Stimulated activated CD8-positive, alpha-beta memory T cell treated with anti-CD3 and anti-CD28 coated beads, Interleukin-12 subunit alpha, Interleukin-12 subunit beta, amount 100 ng/mL, for 24 hours (primary cell): ENCODE results near the gene TMEM175.
"Not testable (repeated sequence)": the region's sequence is repeated elsewhere in the genome, so short reads cannot be mapped to it uniquely, and the experiment has no call there.

Source experiments
- DNase-seq: peaks from one replicate; pipeline ENCODE4 v3.0.0-alpha.2; 2020; ENCODE audit errors: extremely low read depth

Gene TMEM175

DNA sequence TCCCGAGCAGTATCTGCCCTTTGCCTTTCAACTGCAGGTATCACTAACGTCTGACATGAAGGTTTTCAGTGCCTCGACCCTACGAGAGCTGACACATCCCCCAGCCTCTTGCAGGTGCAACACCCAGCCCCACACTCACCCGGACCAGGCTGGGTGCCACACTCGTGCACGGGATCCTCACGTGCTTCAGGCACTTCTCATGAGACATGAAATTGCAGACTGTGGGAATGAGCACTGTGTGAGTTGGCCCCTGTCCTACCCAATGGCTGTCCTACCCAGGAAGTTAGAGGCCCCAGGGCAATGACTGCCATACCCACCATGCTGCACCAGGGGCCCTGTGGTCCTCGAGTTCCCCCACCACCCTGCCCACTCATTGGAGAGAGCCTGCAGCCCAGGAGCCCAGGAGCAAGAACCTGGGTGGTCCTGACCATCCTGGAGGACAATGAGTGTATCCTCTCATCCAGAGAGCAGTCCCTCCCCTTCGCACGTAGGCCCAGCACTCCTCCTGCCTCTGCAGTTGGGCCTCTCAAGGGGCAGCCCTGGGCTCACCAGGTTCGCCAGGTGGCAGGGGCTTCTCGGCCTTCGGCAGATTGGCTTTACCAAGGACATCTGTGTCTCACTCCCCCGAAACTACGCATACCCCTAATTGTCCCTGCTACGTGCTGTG is 38.7 kb downstream of the TMEM175 start:
- DNase-seq, result no peak

DNA sequence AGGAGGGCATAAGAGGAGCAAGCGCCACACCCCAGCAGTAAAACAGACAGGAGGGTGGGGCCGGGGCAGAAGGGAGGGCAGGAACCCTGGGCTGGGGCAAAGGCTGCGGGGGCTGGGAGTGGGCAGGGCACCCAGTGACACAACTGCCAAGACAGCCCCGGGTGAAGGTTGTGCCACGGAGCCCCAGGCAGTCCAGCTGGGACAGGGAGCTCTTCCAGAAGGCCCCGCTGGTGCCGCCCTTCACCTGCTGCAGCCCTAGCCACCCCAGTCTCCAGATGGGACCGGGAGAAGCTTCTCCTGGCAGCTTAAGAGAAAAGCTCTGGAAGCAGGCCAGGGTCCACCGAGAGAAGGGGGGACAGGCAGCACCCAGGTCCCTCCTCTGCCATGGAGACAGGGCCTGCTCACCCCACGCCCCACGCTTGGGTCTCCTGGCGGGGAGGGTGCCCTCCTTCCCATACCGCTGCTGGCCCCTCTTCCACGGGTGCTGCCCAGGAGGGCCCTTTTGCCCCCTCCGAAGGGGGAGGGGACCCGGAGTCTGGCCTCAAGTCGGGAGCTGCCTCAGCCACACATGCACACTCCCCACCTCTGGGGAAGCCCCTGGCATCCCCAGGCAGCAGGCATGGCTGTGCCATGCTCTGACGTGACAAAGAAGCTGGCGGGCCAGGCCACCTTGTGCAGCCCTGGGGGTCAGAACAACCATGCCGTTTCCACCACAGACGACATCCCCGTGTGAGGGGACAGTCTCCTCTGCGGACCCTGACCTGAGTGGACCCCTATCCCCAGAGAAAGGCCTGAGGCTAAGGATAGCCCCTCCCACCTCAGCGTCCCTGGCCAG is 39.6 kb downstream of the TMEM175 start:
- no peak for DNase-seq

DNA sequence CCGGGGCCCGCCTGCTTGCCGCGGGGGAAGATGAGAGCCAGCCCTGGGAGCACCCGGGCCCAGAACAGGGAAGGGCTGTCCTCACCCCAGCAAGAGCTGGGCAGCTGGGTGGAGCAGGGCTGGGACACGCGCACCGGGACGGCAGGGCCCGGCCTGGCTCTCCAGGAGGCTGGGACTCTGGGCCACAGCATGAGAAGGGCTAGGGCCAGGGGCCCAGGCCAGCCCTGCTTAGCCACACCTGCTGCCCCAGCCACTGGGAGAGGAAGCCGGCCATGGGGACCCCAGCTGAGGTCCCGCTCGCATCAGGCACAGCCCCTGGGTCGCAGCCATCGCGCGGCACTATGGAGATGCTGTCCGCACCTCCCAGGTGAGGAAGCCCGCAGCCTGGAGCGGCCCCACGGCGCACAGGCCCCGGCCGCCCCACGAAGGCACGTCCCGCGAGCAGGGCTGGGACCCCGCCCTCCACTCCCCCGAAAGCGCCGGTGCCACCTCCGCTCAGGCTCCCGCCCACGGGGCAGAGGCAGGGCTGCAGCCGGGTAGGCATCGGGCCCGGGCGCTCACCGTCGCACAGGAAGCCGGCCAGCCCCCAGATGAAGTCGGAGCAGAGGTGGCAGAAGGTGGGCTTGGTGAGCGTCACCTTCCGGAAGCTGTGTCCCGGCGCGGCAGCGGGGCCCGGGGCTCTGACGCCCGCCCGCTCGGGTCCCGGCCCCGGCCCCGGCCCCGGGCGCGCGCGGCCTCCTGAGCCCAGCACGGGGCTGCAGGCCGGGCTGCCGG is 40.6 kb downstream of the TMEM175 start:
- no peak for DNase-seq

DNA sequence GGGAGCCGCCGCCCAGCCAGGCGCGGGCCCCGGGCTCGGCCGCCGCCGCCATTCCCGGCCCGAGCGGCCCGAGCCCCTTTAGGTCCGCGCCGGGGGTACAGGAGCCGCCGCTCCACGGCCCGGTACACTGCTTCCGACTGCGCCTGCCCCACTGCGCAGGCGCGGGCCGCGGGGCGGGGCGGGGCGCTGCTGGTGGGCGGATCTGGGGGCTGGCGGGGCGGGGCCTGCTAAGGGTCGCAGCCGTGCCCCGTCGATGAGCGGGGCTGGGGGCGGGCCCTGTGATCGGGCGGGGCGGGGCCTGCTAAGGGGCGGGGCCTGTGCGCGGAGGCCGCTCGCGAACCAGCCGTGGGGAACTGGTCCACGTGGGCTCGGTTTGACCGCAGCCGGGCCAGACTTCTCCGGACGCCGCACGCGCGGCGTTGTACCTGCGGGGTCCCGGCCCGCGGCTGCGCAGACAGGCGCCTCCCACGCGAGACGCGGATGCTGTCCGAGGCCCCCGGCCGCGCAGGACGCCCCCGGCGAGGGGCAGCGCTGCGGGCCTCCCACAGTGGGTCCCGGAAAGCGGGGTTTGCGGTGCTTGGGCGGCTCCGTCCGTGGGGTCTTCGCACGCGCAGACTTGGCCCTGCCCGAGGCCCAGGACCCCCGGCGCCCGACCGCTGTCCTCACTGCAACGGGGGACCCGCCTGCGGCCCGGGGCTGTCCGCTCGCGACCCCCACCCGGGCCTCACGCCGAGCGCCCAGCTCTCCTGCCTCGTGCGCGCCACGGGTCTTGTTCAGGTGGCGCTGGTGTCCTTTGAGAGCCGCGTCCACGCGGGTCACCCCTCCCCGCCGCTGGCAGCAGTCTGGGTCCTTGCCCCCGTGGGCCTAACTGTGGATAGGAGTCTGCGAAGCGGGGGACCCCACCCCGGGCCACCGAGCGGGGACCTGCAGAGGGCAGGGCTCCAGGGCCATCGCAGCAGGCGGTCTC is 41.5 kb downstream of the TMEM175 start, which contains the start of gene DGKQ:
TSS of gene DGKQ (minus strand) at position 139 of the 967 bp plus-strand sequence. CDS start at position 52, 87 bp downstream.
- peak; percentile 70 for DNase-seq

DNA sequence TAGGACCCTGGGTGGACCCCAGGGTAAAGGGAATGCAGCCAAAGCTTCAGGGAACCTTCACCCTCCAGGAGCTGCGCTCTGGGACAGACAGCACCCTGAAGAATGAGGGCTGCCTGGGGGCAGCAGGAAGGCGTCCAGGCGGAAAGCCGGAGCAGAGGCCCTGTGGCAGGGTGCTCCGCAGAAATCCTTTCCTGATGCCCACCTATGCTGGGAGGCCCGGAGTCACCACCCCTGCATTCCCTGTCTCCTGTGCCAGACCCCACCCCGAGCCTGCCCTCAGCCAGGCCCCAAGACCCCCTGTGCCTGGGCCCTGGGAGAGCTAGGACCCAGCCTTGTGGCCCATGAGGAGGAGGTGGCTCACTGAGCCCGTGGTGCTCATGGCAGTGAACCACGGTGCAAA is 42.4 kb downstream of the TMEM175 start:
- DNase-seq, result no peak

DNA sequence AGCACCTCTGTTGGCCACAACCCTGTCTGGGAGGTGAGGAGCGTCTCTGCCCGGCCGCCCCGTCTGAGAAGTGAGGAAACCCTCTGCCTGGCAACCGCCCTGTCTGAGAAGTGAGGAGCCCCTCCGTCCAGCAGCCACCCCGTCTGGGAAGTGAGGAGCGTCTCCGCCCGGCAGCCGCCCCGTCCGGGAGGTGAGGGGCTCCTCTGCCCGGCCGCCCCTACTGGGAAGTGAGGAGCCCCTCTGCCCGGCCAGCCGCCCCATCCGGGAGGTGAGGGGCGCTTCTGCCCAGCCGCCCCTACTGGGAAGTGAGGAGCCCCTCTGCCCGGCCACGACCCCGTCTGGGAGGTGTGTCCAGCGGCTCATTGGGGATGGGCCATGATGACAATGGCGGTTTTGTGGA is 43.8 kb downstream of the TMEM175 start:
- not testable (repeated sequence) for DNase-seq

DNA sequence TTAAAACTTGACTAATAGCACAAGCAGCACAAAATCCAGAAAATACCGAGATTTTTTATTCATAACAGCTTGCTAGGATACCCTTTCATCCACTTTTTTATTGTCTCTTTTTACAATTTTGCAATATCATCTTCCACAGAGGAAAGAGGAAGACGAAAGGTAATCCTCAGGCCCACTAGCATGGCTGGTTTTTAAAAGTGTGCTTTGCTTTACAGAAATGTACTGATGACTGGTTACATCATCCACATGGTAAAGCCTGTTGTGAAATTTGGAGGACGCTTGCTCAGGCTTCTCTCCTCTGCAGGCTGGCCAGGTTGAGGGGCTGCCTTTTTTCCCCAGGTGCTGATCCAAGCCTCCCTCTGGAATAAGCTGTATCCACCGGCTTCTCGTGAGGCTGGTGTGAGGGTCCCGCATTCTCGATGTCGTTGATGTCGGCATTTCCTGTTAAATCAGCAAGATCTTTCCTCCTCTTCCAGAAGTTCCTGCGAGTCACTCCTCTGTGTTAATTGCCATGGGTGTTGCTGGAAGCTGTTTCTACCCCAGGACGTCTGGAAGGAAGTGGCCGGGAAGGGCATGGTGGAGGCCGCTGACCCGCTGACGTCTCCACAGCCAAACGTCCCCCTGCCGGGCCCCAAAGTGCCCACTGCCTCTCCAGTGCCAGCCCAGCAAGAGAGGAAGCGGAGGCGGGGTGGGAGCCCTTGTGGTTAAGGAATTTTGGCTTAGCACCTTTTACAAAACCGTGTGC is 46.9 kb downstream of the TMEM175 start:
- no peak for DNase-seq

DNA sequence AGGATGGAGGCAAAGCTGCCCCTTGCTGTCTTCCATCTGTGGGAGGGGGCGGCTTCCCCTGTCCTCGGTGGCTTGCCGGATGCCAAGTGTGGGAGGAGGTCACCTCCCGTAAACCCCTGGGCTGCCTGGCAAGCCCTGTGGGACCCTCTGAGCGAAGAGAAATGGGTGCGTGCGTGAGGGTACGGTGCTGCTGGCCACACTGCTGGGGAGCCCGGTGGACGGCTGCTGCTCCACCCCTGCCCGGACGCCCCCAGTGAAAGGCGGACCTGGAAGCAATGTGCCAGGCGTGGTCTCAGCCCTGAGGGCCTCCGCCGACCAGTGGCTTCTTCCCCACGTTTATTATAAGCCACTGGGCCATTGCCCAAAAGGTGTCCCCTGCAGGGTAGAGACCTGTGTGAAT is 50.0 kb downstream of the TMEM175 start:
- DNase-seq, result no peak

DNA sequence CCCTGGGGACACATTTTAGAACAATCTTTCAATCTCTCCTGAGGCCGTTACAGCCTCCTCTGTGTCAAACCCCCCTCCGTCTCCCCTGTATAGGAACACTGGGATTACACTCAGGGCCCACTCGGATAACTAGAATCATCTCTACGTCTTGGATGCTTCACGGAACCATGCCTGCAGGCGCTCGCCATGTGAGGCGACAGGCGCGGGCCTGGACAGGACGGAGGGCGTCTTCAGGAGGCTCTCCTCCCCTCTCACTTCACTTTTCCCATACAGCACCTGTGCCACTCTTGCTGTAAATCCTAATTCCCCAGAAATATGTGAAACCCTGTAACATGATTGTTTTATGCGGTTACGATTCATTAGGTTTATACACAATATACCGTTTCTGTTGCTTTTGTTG is 50.6 kb downstream of the TMEM175 start:
- DNase-seq, result no peak

DNA sequence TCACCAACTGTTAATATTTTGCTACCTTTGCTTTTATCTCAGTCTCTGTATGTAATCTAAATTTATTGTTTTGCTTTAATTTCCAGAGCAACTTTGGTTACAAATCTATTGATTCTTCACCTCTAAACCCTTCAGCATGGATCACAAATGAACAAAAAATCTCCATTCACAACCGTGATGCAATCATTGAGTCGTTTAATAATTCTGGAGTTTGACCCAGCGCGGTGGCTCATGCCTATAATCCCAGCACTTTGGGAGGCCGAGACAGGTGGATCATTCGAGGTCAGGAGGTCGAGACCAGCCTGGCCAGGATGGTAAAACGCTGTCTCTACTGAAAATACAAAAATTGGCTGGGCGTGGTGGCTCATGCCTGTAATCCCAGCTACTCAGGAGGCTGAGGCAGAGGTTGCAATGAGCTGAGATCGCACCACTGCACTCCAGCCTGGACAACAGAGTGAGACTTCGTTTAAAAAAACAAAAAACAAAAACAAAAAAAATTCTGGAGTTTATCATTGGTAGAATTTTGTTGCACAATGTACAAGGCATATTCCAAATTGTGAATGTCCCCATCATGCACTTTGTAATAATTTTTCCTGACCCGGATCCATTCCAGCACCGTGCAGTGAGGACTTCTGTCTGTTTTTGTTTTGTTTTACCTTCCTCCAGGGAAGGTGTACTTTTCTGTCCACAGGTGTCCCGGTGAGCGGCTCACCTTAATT is 52.2 kb downstream of the TMEM175 start:
- no peak for DNase-seq

DNA sequence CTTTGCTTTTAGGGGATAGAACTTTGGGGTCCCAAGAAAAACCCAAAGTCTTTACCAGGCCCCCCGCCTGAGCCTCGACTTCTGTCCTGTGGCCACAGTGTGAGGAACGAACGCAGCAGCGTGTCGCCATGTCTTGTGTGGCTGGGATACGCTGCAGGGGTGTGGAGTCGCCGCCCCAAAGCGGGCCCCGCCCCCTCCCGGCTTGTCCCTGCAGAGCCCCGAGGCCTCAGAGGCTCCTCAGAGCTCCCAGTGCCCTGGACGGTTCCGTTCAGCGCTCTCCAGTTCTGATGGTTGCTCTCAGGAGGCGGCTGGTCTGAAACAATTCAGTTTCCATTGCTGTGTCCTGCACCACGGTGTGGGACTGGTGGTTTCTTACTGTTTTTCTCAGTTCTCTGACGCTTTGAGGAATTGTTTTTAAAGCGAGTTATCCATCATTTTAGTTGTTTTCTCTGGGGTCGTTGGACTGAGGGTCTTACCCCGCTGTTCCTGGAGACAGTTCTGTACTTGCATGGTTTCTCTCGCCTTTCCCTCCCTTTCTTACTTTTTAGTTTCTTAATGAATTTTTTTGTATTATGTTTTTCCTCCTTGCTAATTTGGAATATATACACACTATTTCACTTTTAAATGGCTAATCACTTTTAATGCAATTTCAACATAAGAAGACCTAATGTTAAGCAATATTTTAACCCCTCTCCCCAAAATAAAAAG is 53.0 kb downstream of the TMEM175 start:
- DNase-seq, result no peak

DNA sequence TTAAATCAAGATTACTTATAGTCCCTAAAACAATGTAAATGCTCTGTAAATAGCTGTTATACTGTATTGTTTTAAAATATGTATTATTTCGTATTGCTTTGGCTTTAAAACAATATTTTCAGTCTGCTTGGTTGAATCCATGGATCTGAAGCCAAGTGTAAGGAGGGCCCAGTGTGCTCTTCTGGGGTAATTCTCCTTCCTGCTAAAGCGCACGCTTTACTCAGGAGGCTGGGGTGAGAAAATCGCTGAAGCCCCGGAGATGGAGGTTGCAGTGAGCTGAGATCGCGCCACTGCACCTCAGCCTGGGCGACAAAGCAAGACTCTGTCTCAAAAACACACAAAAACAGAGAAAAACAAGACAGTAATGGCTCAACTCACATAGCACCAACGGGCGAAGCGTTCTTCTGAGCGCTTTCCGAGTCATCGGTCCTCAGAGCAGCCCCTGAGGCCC is 54.2 kb downstream of the TMEM175 start:
- no peak for DNase-seq

DNA sequence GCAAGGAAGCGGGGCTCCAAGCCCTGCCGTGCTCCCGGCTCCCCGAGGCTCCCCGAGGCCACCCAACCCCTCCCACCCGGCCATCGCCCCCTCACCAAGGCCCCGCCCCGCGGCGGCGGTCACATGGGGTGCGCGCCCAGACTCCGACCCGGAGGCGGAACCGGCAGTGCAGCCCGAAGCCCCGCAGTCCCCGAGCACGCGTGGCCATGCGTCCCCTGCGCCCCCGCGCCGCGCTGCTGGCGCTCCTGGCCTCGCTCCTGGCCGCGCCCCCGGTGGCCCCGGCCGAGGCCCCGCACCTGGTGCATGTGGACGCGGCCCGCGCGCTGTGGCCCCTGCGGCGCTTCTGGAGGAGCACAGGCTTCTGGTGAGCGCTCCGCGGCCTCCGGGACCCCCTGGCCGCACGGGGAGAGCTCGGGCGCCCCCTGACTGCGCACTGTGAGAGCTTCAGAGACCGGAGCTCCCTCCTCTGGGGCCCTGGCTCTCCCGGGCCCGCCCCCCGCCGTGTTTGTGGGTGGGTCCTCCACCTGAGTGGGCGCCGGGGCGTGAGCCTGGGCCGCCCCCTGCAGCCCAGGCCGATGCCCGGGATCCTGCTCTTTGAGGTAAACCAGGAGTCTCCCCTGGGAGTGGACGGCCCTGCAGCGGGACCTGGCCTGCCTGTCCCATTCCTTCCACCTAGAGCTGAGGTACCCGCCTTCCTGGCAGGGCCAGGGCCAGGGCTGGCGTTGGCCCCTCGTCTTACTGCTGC is 54.8 kb downstream of the TMEM175 start, which contains the start of gene IDUA:
TSS of gene IDUA (plus strand) at position 166 of the 745 bp plus-strand sequence. CDS start at position 207, 41 bp downstream.
- peak; percentile 75 for DNase-seq

DNA sequence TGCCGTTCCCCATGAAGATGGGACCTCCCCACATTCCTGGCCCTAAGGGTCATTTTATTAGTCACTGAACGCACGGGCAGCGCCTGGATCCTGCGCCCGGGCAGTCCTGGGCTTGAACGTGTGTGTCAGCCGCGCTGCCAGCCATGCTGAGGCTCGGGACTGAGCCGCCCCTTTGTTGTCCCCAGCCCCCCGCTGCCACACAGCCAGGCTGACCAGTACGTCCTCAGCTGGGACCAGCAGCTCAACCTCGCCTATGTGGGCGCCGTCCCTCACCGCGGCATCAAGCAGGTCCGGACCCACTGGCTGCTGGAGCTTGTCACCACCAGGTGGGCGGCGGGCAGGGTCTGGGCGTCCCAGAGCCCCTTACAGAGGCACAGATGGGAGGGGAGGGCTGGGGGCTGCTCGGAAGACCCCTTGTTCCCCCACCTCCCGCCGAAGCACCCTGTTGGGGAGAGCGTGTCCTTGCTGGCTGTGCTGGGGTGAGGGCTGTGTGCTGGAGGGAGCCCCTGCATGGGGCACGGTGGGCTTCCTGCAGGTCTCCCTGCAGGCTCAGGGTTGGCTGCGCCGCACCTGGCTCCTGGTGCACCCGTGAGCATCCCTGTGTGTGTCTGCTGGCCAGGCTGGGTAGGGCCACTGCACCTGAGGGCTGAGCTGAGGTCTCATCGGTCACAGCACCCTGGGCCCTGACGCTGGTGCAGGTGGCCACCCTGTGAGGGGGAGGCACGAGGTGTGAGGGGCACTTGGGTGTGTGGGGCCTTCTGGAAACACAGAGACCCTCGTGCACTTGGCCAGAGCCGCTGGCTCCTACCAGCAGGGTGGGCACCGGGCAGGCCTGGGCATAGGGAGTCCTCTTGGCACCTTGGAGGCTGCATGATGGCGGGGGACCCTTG is 55.6 kb downstream of the TMEM175 start:
- DNase-seq, result no peak

DNA sequence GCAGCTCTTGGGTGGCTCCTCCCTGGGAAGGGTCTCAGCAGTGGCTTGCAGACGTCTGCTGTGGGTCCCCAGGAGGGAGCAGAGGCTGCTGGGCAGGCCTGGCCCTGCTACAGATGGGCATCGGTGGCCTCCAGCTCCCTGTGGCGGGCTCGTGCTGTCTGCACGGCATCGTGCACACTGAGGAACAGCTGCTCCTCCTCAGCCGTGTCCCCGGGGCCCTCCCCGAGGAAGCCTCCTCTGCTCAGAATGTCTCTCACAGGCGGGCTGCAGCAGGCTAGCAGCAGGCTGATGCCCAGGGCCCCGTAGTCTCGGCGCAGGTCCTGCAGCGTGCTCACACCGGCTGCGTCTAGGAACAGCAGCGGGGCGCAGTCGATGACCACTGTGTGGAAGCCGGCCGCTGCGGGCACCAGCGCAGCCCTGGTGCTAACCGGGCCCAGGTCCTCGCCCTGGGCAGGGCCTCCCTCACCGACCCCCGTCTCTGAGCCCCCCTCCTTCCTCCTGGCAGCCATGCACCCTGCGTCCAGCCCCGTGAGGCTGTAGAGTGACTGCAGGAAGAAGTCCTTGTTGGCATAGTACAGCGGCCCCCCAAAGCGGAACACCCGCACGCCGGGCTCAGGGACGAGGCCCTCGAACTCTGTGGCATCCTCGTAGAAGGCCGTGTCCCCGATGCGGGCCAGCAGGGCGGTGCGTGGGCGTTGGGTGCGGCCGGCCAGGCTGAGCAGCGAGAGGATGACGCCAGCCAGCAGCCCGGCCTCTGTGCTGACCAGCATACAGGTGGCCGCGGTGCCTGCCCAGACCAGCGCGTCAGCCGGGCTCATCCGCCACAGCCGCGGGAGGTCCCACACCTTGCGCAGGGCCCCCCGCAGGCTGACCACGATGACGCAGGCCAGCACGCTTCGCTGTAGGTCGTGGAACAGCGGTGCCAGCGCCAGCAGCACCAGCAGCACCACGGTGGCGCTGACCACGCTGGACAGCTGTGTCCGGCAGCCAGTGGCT is 56.8 kb downstream of the TMEM175 start:
- no peak for DNase-seq
